ENCODE data around the gene FOXP1.

The FOXP1 gene

DNA sequence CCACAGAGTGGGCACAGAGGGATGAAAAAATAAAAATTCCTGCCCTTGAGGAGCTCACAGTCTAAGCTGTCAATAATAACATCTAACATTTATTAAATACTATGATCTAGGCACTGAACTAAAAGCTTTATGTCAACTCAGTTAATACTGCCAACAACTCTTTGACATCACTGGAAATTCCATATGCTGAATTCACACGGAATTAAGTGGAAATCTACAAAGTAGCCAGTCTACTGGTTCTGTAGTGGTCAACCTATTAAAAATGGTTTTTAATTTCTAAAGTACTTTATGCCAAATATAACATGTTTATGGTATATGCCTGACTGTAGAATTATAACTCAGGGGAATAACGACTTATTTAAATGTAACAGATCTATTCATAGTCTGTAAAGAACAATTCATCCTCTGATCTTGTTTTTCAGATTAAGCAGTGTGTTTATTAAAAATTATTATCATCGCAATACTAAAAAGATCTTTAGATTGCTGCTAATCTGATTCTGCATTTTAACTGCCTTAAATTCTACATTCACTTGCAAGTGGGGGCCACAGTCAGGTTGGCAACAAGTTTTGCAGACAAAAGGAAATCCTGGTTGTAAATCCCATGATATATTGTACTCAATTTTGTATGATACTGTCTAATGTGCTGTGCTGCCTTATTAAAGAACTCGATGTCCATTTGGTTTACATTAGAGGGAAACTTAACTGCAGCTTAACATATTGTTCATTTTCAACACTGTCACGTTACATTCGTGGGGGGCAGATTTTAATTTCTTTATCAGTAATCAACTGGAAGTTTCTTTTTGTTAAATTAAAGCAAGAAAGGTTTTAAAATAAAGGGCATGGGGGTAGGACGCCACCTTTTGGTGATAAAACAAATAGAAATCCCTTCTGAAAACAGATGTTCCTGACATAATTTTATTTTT is 2.6 kb upstream of the FOXP1 start:
- FAIRE-seq, result peak; percentile 97

- no peak for FAIRE-seq
These were observed 1.6 kb upstream of the FOXP1 start for GRCh38 chr3:71585131-71585530.

DNA sequence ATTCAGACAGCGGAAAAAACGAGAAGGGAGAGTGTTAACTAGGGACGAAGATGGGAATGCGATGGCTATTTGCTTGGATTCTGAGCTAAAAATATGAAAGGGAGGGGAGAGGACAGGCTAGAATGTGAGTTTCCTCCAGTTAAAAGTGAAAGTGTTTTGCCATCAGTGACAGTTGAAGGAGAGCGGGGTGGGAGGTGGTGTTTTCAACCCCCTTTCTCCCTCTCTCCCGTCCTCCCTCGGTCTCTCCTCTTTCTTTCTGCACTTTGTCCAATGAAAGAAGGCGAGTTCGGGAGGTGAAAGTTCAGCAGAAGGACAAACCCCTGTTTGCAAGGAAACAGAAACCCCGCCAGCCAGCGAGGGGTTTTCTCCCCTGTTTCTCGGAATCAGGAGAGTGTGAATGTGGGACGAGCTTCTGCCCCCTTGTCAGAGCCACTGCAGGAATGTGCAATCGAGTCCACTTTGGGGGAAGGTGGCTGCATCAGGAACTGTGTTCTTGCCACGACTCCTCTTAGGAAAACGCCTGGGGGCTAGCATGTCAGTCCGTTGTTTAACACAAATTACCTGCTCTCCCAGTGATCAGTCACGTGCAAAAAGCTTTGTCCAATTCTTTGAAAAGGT is 975 bp upstream of the FOXP1 start:
- FAIRE-seq, result peak; percentile 45

DNA sequence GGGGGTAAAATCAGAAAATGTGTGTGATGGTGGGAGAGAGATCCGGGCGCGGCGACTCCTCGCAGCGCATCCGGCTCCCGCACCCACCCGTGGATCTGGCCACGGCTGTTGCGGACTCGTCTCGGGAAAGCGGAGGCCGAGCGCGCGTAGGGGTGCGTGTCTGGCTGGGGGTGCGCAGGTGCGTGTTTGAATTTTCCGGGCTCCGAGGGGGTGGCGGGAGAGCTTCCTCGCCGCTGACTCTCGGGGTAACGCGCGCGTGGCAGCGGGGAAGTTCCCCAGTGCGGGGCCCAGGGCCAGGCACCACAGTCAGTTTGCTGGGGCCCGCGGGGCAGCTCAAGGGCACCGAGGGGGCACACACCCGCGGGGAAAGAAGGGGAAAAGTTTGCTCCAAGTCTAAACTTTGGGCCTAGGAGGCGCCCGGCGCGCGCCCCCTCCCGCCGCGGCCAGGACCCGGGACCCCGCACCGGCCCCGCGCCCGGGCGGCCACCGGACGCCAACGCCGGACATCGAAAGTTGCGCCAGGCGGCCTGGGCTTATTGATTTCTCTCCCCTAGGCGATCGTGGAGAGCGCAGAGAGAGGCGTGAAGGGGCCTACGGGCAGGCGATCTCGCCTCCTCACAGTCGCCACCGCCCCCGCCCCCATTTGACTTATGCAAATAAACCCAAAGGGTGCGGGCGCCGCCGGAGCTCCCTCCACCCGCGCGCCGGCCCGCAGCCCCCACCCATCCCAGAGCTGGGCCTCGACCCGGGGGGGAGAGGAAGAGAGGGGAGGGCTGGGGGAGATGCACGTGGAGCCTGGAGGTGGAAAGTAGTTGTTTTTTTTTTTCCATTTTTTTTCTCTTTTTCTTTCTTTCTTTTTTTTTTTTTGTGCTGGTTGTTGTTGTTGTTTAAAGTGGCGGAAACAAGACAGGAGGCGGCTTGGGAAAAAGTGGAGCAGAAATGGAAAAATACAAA is 639 bp downstream of the FOXP1 start:
- FAIRE-seq, result peak; percentile 33

DNA sequence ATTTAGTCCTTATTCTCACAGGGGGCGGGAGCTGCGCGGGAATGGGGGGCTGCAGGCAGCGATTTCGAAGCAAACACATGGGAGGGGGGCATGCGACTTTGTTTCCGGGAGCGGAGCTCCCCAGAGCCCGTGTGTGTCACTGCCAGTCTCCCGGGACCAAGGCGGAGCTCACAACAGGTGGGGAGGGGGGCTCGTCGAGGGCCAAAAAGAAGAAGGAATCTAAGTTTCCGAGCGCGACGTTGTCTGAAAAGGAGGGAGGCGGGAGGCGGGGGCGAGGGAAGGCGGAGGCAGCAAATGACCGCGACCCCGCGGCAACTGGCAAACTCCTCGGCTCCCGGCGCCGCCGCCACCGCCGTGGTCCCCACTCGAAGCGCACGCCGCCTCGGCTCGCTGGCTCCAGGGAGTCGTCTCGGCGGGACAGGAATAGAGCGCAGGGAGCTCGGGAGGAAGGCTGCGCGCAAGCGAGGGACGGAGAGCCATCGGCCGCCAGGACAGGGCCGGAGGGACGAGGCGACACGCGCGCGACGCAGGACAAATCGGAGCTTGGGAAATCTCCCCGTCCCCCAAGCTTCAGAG is 1.4 kb downstream of the FOXP1 start:
- no peak for FAIRE-seq

GRCh38 chr3:71581457-71582035 is 2.0 kb downstream of the FOXP1 start:
- FAIRE-seq, result no peak

GRCh38 chr3:71580636-71581456 is 2.7 kb downstream of the FOXP1 start:
- no peak for FAIRE-seq

DNA sequence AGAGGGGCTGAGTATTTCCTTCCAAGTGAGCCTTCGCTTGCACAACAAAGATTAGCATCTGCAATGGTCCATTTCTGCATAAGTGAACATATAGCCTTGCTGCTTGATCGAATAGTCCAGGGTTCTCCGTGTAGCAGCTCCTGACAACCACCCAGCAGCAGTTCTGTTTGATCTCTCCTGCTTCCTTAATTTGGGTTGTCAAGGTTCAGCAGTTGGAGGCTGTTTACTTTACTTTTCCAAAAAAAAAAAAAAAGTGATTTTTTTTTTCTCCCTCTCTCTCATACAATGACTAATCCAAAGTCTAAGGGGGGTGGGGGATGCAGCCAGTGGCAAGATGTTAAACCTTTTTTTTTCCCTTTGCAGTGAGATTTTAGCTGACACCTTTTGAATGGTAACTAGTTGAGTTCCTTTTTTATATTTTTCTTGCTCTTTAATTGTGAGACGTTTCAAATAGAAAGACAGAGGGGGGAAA is 3.6 kb downstream of the FOXP1 start:
- peak; percentile 80 for FAIRE-seq

- FAIRE-seq, result peak; percentile 90
These were observed 4.1 kb downstream of the FOXP1 start for GRCh38 chr3:71579326-71579934.

- FAIRE-seq, result no peak
These were observed 5.3 kb downstream of the FOXP1 start for GRCh38 chr3:71578054-71578751.

GRCh38 chr3:71577011-71577410 is 6.5 kb downstream of the FOXP1 start:
- FAIRE-seq, result no peak

DNA sequence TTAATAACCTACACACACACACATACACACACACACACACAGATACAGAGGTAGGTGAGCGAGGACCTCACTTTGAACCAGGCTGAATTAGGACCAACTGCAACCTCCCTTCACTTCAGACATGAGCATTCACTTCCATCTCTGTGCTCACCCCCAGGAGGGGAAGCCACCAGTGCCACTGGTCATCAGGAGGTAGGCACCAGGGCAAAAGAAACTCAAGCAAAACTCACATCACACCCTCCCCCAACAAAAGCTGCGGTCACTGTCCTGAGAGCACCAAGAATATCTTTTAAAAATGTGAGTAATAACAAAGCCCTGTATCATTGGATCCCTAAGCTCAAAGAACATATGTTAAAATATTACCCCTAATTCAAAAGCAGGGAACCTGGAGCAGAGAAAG is 8.1 kb downstream of the FOXP1 start:
- no peak for FAIRE-seq

DNA sequence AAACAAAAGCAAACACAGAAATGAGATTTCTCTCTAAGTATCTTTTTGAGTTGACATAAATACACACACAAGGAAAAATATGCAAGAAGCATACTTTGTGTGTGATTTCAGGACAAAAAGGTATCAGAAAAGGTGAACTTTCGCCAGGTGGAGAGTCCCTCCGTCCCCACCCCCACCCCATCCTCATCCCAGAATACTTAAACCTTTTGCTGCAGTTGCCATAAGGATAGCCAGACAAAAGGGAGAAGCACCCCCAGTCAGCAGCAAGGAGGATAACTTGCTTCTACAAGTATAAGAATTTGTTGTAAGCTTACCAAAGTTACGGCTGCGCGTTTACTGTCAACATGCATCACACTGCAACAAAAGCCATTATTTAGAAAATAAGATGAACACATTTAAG is 10.3 kb downstream of the FOXP1 start:
- FAIRE-seq, result no peak

GRCh38 chr3:71570546-71570945 is 13.0 kb downstream of the FOXP1 start:
- FAIRE-seq, result no peak

DNA sequence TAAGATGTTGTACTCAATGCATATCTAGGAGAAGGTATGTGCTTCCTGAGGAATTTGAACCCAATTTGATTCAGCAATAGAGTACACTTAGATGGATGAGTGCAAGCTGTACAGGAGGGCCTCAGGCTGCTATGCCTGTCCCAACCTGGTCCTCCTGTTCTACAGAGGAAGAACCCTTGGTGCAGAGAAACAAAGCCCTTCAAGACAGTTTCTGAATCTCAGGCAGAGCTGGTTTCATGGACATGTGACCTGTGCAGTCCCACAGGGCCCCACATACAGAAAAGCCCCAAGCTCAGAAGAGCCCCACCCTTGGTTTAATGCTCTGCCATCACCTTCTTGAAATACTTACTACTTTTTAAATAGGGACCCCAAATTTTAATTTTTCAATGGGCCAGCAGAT is 15.3 kb downstream of the FOXP1 start:
- FAIRE-seq, result no peak

- no peak for FAIRE-seq
These were observed 16.8 kb downstream of the FOXP1 start for GRCh38 chr3:71566776-71567175.

DNA sequence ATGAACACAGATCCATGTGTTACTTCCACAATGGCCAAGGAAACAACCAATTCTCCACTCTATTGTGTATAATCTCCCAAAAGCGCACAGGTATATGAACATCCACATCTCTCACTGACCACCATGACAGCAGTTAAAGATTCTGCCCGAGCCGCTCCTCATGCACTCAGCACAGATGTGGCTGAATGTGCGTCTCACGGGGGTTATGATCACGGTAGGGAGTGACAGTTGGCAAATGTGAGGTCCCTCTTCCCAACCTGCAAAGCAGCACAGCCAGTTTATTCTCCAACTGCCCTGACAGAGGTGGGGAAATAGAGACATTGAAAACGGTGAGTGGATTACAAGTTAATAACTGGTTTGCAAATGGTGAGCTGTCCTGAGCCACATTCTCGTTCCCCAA is 17.6 kb downstream of the FOXP1 start:
- FAIRE-seq, result no peak

GRCh38 chr3:71565316-71565715 is 18.2 kb downstream of the FOXP1 start:
- FAIRE-seq, result no peak

- peak; percentile 45 for FAIRE-seq
These were observed 19.2 kb downstream of the FOXP1 start for GRCh38 chr3:71564361-71564760.

- FAIRE-seq, result no peak
These were observed 19.7 kb downstream of the FOXP1 start for GRCh38 chr3:71563827-71564226.
